ENCODE data around the gene CLCNKA.
"Not testable (repeated sequence)": the region's sequence is repeated elsewhere in the genome, so short reads cannot be mapped to it uniquely, and the experiment has no call there.

The CLCNKA gene

DNA sequence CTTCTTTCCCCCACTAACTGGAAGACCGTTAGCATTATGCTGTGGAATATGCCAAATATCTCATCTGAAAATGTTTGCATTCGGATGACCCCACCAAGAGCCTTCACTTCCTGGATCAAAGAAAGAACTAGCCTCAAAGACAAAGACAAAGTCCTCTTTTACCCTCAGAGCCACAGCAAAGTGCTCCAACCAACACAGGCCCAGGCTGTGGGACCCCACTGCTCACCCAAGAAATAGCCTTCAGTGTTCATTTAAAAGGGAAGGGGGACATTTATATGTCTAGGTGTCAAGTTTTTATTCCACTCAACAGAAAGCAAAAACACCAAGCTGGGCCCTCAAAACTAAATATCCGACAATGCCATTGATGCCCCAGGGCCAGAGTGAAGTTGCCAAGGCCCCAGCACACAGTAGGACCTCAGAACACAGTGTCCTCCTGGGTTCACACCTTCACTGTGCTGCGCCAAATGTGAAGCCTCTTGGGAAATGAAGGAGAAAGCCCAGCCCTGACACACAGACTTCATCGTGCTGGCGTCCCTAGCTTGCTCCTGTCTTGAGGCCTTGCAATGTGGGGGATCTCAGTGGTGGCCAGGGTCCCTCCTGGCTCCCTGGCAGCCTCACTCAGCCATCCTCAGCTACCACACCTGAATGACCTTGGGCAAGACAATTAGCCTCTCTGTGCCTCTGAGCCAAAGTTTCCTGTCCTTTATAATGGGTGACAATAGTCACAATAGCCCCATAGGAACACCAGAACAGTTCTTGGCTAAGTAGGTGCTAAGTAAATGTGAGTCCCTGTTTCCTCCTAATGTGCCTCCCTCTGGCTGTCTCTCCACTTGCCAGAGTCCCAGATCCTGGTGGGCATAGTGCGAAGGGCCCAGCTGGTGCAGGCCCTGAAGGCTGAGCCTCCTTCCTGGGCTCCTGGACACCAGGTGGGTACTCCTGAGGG, 33.0 kb downstream of the CLCNKA start:
- TF ChIP-seq, protein P1, sequence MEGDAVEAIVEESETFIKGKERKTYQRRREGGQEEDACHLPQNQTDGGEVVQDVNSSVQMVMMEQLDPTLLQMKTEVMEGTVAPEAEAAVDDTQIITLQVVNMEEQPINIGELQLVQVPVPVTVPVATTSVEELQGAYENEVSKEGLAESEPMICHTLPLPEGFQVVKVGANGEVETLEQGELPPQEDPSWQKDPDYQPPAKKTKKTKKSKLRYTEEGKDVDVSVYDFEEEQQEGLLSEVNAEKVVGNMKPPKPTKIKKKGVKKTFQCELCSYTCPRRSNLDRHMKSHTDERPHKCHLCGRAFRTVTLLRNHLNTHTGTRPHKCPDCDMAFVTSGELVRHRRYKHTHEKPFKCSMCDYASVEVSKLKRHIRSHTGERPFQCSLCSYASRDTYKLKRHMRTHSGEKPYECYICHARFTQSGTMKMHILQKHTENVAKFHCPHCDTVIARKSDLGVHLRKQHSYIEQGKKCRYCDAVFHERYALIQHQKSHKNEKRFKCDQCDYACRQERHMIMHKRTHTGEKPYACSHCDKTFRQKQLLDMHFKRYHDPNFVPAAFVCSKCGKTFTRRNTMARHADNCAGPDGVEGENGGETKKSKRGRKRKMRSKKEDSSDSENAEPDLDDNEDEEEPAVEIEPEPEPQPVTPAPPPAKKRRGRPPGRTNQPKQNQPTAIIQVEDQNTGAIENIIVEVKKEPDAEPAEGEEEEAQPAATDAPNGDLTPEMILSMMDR (IDR thresholded peaks at IDR 0.05; ENCODE audit: insufficient read depth, low read depth, low read length, missing control alignments), result no peak
- no peak for DNase-seq (ENCODE audit: low read depth)
- no peak overlapping the region for H3K4me3 ChIP-seq (ENCODE audit: low read depth, low read length)

DNA sequence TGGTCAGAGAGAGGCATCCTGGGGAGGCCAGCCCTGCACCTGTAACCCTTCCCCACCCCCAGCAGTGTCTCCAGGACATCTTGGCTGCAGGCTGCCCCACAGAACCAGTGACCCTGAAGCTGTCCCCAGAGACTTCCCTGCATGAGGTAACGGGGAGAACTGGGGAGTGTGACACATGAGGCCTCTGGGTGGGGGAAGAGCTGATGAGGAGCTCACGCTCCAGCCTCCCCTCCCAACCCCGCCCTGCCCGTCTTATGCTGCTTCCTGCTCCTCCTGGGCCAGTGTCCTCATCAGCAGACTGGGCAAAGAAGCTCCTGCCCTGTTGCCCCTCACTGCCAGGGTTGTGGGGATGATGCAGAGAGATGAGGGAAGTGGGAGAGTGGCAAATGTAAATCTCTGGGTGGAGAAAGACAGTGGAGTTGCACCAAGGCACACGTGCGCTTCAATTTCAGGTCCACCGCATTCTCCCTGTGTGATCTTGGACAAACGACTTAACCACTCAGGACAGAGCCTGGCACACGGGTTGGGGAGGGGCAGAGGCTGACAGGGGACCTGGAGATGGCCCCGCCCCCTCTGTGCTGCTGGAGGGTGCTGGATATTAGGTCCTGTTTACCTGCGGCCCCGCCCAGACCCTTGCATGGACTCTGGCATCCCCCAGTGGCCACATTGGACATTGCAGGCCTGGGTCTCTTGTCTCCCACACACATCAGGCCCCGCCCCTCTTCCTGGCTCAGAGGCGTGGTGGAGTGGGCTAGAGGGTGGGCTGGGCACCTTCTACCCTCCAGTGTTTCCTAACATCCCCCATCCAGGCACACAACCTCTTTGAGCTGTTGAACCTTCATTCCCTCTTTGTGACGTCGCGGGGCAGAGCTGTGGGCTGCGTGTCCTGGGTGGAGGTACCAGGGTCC, 34.0 kb downstream of the CLCNKA start:
- peak; percentile 89 for DNase-seq (ENCODE audit: low read depth)
- TF ChIP-seq, protein P1 (IDR thresholded peaks at IDR 0.05; ENCODE audit: insufficient read depth, low read depth, low read length, missing control alignments), result peak; percentile 99
- no peak overlapping the region for H3K4me3 ChIP-seq (ENCODE audit: low read depth, low read length)

DNA sequence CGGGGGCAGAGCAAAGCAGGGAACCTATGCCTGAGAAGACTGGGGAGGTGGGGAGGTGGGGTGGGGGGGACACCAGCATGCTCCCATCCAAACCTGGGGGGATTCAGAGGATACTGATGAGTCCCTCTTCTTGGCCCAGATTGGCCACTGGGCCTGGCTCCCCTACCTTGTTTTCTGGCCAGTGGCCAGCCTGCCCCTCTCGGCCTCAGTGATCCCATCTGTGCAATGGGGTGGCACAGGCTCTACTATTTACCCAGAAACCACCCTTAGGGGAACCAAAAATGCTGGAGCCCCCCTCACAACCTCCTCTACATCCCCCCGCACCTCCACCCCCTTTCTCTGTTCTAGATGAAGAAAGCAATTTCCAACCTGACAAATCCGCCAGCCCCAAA, 34.7 kb downstream of the CLCNKA start:
- DNase-seq (ENCODE audit: low read depth), result not testable (repeated sequence)

DNA sequence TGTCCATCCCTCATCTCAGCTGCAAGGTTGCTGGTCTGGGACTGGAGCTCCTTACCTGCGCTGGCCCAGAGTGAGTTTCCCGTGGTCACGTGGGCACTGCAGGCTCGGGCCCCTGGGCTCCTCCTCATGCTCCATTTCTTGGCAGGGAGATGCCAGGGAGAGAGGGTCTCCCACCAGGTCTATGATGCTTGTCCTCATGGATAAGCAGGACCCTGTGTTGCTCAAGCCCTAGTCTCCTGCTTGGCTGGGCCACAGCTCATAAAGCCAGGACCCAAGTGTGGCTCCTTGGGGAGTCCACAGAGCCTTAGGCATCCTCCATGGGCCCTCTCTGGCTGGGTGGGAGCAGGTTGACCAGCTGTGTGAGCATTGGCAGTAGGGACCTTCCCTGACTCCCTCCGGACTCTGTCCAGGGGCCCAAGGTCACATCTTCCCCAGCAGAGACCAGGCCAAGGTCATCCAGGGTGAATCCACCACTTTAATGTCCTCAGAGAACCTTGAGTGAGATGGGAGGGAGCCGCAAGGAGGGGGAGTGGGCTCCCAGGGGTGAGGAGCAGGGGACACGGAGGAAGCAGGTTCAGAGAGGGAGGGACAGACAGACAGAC, 35.6 kb downstream of the CLCNKA start:
- H3K4me3 ChIP-seq (ENCODE audit: low read depth, low read length); DNase-seq (ENCODE audit: low read depth): not testable (repeated sequence)

More for the DNA sequence above, 34.7 kb downstream of the CLCNKA start:
- H3K4me3 ChIP-seq (ENCODE audit: low read depth, low read length), result not testable (repeated sequence)

DNA sequence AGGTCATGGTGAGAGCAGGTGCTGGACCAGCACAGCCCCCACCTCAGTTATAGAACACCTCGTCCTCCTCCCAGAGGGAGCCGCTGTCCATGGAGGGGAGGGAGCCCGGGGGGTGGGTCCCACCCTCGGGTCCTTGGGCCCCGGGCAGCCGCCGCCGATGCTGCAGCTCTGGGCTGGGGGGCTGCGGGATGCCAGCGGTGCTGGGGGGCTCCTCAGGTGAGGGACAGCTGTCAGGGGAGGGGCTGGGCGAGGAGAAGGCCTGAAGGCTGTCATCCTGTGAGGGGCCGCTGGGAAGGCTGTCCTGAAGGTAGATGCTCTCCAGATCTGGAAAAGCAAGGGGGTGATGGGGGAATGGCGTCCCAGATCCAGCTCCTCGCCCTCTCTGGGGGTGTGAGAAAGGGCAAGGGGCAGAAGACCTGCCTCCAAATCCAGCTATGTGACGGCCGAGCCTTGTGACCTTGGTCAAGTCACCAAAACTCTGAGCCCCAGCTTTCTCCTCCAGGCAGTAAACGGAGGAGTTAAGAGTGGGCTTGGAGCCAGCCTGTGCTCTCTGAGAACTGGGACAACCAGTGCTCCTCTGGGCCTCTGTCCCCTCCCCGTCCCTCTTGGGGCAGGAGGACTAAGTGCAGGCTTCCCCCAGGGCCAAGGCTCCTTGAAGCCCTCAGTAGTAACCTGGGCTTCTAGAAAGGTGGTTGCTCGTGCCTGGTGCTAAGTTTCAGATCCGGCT, 36.7 kb downstream of the CLCNKA start:
- not testable (repeated sequence) for H3K4me3 ChIP-seq (ENCODE audit: low read depth, low read length); DNase-seq (ENCODE audit: low read depth)

DNA sequence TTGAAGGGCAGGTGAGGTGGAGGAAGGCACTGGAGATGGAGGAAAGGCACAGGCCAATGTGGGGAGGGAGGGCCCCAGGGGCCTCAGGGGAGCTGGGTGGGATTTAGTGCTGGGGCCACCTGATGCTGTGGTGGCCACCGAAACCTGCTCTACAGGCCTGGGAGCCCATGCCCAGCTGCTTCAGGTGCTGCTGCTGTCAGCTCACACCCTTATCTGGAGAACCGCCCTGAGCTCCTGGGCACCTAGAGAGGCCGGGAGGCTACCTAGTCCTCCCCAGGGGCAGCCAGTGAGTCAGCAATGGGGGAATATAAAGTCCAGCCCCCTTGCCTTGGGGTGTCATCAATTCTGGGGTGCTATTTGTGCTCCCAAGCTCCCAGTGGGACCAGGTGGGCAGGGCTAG, 39.4 kb downstream of the CLCNKA start:
- no peak overlapping the region for H3K4me3 ChIP-seq (ENCODE audit: low read depth, low read length)
- no peak for DNase-seq (ENCODE audit: low read depth)
- TF ChIP-seq, protein P1 (IDR thresholded peaks at IDR 0.05; ENCODE audit: insufficient read depth, low read depth, low read length, missing control alignments), result no peak

DNA sequence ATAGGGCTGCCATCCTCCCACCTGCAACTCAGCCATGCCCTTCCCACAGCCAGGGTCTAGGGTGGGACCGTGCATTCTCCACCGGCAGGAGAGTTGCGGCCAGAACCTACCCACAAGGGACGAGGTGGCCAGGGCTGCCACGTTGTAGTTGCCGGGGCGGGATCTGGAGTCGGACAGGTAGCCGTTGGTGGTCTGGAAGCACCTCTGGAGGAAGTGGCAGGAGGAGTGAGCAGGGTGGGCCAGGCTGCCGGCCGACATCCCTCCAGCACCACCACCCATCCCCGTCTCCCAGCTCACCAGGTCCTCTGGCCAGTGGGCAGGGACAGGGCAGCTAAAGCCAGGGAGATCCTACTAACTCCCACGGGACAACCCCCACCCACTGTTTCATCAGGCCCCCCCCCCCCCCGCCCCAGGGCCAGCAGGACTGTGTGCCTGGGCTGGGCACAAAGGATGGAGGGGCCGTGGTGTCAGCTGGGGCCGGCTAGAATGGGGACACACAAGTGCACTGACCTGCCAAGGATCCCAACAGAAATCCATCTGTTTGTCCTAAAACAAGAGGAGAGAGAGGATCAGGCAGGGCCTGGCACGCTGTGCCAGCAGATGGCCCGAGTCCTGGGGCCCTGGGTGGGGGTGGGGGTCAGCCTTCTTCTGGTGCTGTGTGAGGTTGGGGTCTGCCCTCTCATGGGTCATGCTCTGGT, 40.3 kb downstream of the CLCNKA start:
- DNase-seq (ENCODE audit: low read depth); H3K4me3 ChIP-seq (ENCODE audit: low read depth, low read length): not testable (repeated sequence)

DNA sequence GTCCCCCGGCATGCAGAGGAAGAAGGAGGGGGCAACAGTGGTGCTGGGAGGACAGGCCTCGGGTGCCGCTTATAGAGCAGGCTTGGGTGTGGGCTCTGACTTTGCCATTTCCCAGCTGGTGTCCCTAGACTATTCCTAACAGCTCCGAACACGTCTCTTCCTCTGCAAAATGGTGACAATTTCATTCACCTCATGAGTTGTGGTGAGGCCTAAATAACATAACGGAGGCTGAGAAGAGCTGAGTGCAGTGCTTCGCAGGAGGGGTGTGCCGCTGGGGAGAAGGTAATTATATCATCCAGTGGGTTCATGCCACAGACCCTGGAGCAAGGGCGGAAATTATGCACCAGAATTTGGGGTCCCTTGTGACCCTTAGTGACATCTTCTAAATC, 40.8 kb downstream of the CLCNKA start:
- not testable (repeated sequence) for DNase-seq (ENCODE audit: low read depth); H3K4me3 ChIP-seq (ENCODE audit: low read depth, low read length)
